ENCODE measurements around the gene KRTAP6-2. TPM values are rescaled to one million over a fixed set of nuclear protein-coding genes. Genes with fewer than 3 reads are reported as not detected.

The KRTAP6-2 gene
- total and polyA plus RNA-seq, 2 of the 8 experiments (the other 6 are each of a cell fraction or from before 2014, with no cell fraction given): not detected

DNA sequence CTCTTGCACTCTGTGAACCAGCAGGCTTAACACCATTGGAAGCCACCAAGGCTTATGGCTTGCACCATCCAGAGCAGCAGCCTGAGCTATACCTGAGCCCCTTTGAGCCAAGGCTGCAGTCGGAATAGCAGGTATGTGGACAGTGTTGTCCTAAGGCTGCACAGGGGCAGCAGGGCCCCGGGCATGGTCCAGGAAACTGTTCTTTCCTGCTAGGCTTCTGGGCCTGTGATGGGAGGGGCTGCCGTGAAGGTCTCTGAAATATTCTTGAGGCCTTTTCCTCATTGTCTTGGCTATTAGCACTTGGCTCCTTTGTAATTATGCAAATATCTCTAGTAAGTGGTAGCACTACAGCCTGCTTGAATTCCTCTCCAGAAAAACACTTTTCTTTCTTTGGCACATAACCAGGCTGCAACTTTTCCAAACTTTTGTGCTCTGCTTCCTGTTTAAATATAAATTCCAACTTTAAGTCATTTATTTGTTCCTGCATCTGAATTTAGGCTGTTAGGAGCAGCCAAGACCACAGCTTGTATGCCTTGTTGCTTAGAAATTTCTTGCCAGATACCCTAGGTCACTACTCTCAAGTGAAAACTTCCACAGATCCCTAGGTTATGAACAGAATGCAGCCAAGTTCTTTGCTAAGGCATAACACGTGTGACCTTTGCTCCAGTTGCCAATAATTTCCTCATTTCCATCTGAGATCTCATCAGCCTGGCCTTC lies 26.9 kb upstream of the KRTAP6-2 start:
- H2BK20ac ChIP-seq (ENCODE audit: low read length): no peak overlapping the region
- peaks cover 7% of the 10 kb centered on the region in 2 experiments for H3K9me3 ChIP-seq (ENCODE audit: insufficient read depth in 2 of 2, low read depth in 1 of 2, low read length in 1 of 2)
- no peak overlapping the region for H4K8ac ChIP-seq (ENCODE audit: extremely low read depth, insufficient read depth, low read length)
- no peak overlapping the region for H4K5ac ChIP-seq (ENCODE audit: insufficient read length, low read depth, low read length)
- no peaks in the 10 kb centered on the region for H3K36me3 ChIP-seq (ENCODE audit: control insufficient read depth in 2 of 4, insufficient read depth in 4 of 4, low read length in 3 of 4)
- H3K79me2 ChIP-seq (ENCODE audit: control insufficient read depth in 1 of 2, insufficient read depth in 2 of 2, low read length in 2 of 2): no peaks in the 10 kb centered on the region
- peaks cover 0 to 1% (median 0%) of the 10 kb centered on the region in 4 experiments; a peak in 1 of 7 replicates for H3K27me3 ChIP-seq (replicated peaks in 1 of 4; ENCODE audit: control insufficient read depth in 3 of 4, extremely low read depth in 1 of 4, insufficient read depth in 3 of 4, low read length in 3 of 4)
- H3K4me3 ChIP-seq (ENCODE audit: extremely low read depth in 1 of 4, insufficient read depth in 2 of 4, low read depth in 3 of 4, low read length in 4 of 4): no peak overlapping the region
- H3K14ac ChIP-seq (ENCODE audit: insufficient read length): no peak overlapping the region
- no peaks in the 10 kb centered on the region for H3K79me1 ChIP-seq (ENCODE audit: low read depth, low read length)
- DNase-seq (ENCODE audit: low read depth in 1 of 2, low spot score in 2 of 2) (no peak), FAIRE-seq (no peak)
- H4K91ac ChIP-seq (replicated peaks; ENCODE audit: insufficient read length, low read length): no peak overlapping the region
- no peak for TF ChIP-seq FOSL1 (IDR thresholded peaks at IDR 0.05; ENCODE audit: insufficient read depth, low read depth, low read length)
- no peak for TF ChIP-seq JUN (IDR thresholded peaks at IDR 0.05; ENCODE audit: low read depth, low read length)
- TF ChIP-seq EZH2 (IDR thresholded peaks at IDR 0.05; ENCODE audit: low read depth, low read length, severe bottlenecking): no peak
- no peak for TF ChIP-seq ASH2L (IDR thresholded peaks at IDR 0.05; ENCODE audit: low read length)
- no peak for TF ChIP-seq NRF1 (IDR thresholded peaks at IDR 0.05; ENCODE audit: low read depth, low read length)
- no peak for TF ChIP-seq SIRT6 (IDR thresholded peaks at IDR 0.05; ENCODE audit: low read length)
- TF ChIP-seq BCL11A (IDR thresholded peaks at IDR 0.05; ENCODE audit: low read depth in 2 of 2, low read length in 2 of 2): no peak
- TF ChIP-seq GTF2F1 (IDR thresholded peaks at IDR 0.05; ENCODE audit: borderline replicate concordance, low read depth, low read length): no peak
- no peak overlapping the region for H3K4ac ChIP-seq (replicated peaks; ENCODE audit: insufficient read length, low read depth, low read length)
- H2BK12ac ChIP-seq (ENCODE audit: low read depth, low read length): no peak overlapping the region
- no peak overlapping the region for H3K56ac ChIP-seq (replicated peaks; ENCODE audit: insufficient read length, low read depth, low read length)
- no peak overlapping the region for H3K18ac ChIP-seq (ENCODE audit: extremely low read depth, low read length)
- peaks cover 0 to 2% (median 0%) of the 10 kb centered on the region in 4 experiments; a peak in 2 of 7 replicates for H3K4me1 ChIP-seq (replicated peaks in 1 of 4; ENCODE audit: control insufficient read depth in 3 of 4, insufficient read depth in 4 of 4, low read length in 3 of 4)
- ChIA-PET POLR2A (ENCODE audit: partially characterized antibody) (no interaction called here), CTCF (ENCODE audit: partially characterized antibody) (no interaction called here)
- H3K9ac ChIP-seq (replicated peaks in 1 of 4; ENCODE audit: extremely low read depth in 1 of 4, low read depth in 3 of 4, low read length in 3 of 4): no peak overlapping the region
- no peak overlapping the region for H2BK15ac ChIP-seq (ENCODE audit: low read length)
- H2AFZ ChIP-seq (ENCODE audit: low read length): no peak overlapping the region
- H2AK5ac ChIP-seq (ENCODE audit: low read depth, low read length): no peak overlapping the region
- H4K20me1 ChIP-seq (replicated peaks in 1 of 2; ENCODE audit: control insufficient read depth in 1 of 2, insufficient read depth in 2 of 2, low read length in 2 of 2): no peaks in the 10 kb centered on the region
- H2BK5ac ChIP-seq (ENCODE audit: low read depth, low read length): no peak overlapping the region
- H3K27ac ChIP-seq (ENCODE audit: low read depth, low read length): no peak overlapping the region
- H3K23me2 ChIP-seq (ENCODE audit: low read depth, low read length): no peaks in the 10 kb centered on the region
- no peak overlapping the region for H3K4me2 ChIP-seq (ENCODE audit: insufficient read depth in 1 of 2, low read depth in 2 of 2, low read length in 2 of 2)
- no peak overlapping the region for H2BK120ac ChIP-seq (replicated peaks; ENCODE audit: low read depth, low read length)
- WGBS, 2 experiments (ENCODE audit: extremely low coverage in 1 of 2, insufficient coverage in 1 of 2, insufficient read length in 1 of 2, insufficient replicate concordance in 2 of 2, low coverage in 1 of 2, low lambda C conversion rate in 2 of 2, missing lambda C conversion rate in 1 of 2): 93% methylated on average over 4 of the region's 4 CpGs; no CpG with 5 or more reads in 1 of the 2 experiments
- no peak overlapping the region for H3K23ac ChIP-seq (ENCODE audit: insufficient read length)
